Fibroblast of lung (primary cell): ENCODE results near the gene MLIP. TPM values are rescaled to one million over a fixed set of nuclear protein-coding genes. Genes with fewer than 3 reads are reported as not detected.

Experiments
- DNase-seq, 2 donors: peaks; one replicate each; pipeline versions ENCODE4 v3.0.0 to v3.0.0-alpha.2; 2010; ENCODE audit warnings: low read depth in 2 of 2
- H2AFZ ChIP-seq: 2 replicates; pipeline ENCODE4 v1.5.1; 2012; ENCODE audit warnings: low read length, control low read depth, inconsistent platforms
- H3K27ac ChIP-seq: 2 replicates; pipeline ENCODE4 v1.5.1; 2011; ENCODE audit warnings: low read length, control low read depth; ENCODE audit not compliant: insufficient read depth
- H3K27me3 ChIP-seq: 2 replicates; pipeline ENCODE4 v1.5.1; 2011; ENCODE audit warnings: mild to moderate bottlenecking, low read length; ENCODE audit not compliant: control insufficient read depth, insufficient read depth
- H3K36me3 ChIP-seq: 2 replicates; pipeline ENCODE4 v1.5.1; 2011; ENCODE audit warnings: low read length; ENCODE audit not compliant: control insufficient read depth, insufficient read depth
- H3K4me1 ChIP-seq: 2 replicates; pipeline ENCODE4 v1.5.1; 2011; ENCODE audit warnings: low read length; ENCODE audit not compliant: control insufficient read depth, insufficient read depth; ENCODE audit errors: extremely low read depth
- H3K4me2 ChIP-seq: 2 replicates; pipeline ENCODE4 v1.5.1; 2011; ENCODE audit warnings: low read length, control low read depth; ENCODE audit not compliant: insufficient read depth; ENCODE audit errors: extremely low read depth
- H3K4me3 ChIP-seq, 4 experiments: fragments of 200-600 bp in 1 of 4; sonication (generic) in 1 of 4; replicated peaks in 1 of 4; 2 replicates each; pipeline ENCODE4 v1.5.1; 2011 to 2016; ENCODE audit warnings: low read length in 4 of 4, low read depth in 3 of 4, mild to moderate bottlenecking in 3 of 4, control low read depth in 2 of 4, inconsistent platforms in 1 of 4, mixed read lengths in 1 of 4; ENCODE audit not compliant: insufficient read depth in 1 of 4; ENCODE audit errors: control extremely low read depth in 1 of 4
- H3K79me2 ChIP-seq: 2 replicates; pipeline ENCODE4 v1.5.1; 2012; ENCODE audit warnings: mild to moderate bottlenecking, low read length, inconsistent platforms; ENCODE audit not compliant: control insufficient read depth, insufficient read depth
- H3K9ac ChIP-seq: 2 replicates; pipeline ENCODE4 v1.5.1; 2011; ENCODE audit warnings: mild to moderate bottlenecking, low read length, control low read depth; ENCODE audit not compliant: insufficient read depth
- H3K9me3 ChIP-seq: 2 replicates; pipeline ENCODE4 v1.5.1; 2012; ENCODE audit warnings: low read depth, low read length; ENCODE audit not compliant: control insufficient read depth, insufficient read depth
- H4K20me1 ChIP-seq: 2 replicates; pipeline ENCODE4 v1.5.1; 2011; ENCODE audit warnings: low read length; ENCODE audit not compliant: control insufficient read depth, insufficient read depth; ENCODE audit errors: extremely low read depth
- CTCF ChIP-seq, 2 donors: IDR thresholded peaks in 1 of 2; conservative IDR thresholded peaks in 1 of 2; 1 replicate in 1 of 2; 2 replicates in 1 of 2; pipeline ENCODE4 v1.5.1; 2011 to 2012; ENCODE audit warnings: low read length in 2 of 2, control low read depth in 1 of 2, inconsistent platforms in 1 of 2, low read depth in 1 of 2, mild to moderate bottlenecking in 1 of 2
- EZH2 ChIP-seq: IDR thresholded peaks from 2 replicates; pipeline ENCODE4 v1.5.1; 2012; ENCODE audit warnings: low read length, control low read depth, mild to moderate bottlenecking; ENCODE audit errors: missing control alignments
- polyA plus RNA-seq, 2 donors: library from polyadenylated mRNA; depleted of rRNA in 1 of 2; stranded (reverse) in 1 of 2; unstranded in 1 of 2; fragments of >200 nt; gene quantifications; 2 replicates each; pipeline ENCODE4 v1.2.1, GENCODE V29; 2011 to 2012; ENCODE audit warnings: missing spikeins in 1 of 2
- total RNA-seq: library from RNA; depleted of rRNA; stranded (reverse); fragments of >200 nt; gene quantifications from 2 replicates; pipeline ENCODE4 v1.2.1, GENCODE V29; 2014

Gene MLIP
- total and polyA plus RNA-seq, 2 donors (not counting 1 experiment from before 2014, with no cell fraction given): 0.07 TPM; not detected in 1

- DNase-seq: peak; percentile 58 to 76
- no peaks in the 10 kb centered on the region for H3K27me3 ChIP-seq
- no peak overlapping the region for H3K4me3 ChIP-seq
- no peak for TF ChIP-seq CTCF (conservative IDR thresholded peaks at IDR 0.05 in 1 of 2, IDR thresholded peaks at IDR 0.05 in 1 of 2; ENCODE audit: low read depth in 1 of 2, low read length in 2 of 2)
- TF ChIP-seq EZH2: no peak
- no peaks in the 10 kb centered on the region for H4K20me1 ChIP-seq
- no peak overlapping the region for H3K9ac ChIP-seq
- H2AFZ ChIP-seq: no peak overlapping the region
- no peak overlapping the region for H3K4me2 ChIP-seq
- H3K36me3 ChIP-seq: no peaks in the 10 kb centered on the region
- H3K4me1 ChIP-seq: no peaks in the 10 kb centered on the region
- no peak overlapping the region for H3K27ac ChIP-seq
- H3K9me3 ChIP-seq: no peaks in the 10 kb centered on the region
- no peaks in the 10 kb centered on the region for H3K79me2 ChIP-seq
Observed at GRCh38 chr6:54194067-54194466, 82.8 kb downstream of the MLIP start.

- Histone ChIP-seq H3K27ac (no peak overlapping the region), H3K9me3 (no peaks in the 10 kb centered on the region), H3K36me3 (no peaks in the 10 kb centered on the region), H4K20me1 (no peaks in the 10 kb centered on the region), H3K79me2 (no peaks in the 10 kb centered on the region), H3K4me1 (no peaks in the 10 kb centered on the region), H3K27me3 (no peaks in the 10 kb centered on the region), H3K4me3 (no peak overlapping the region), H2AFZ (no peak overlapping the region), H3K9ac (no peak overlapping the region), H3K4me2 (no peak overlapping the region)
- TF ChIP-seq CTCF (conservative IDR thresholded peaks at IDR 0.05 in 1 of 2, IDR thresholded peaks at IDR 0.05 in 1 of 2; ENCODE audit: low read depth in 1 of 2, low read length in 2 of 2): no peak
- no peak for TF ChIP-seq EZH2
- no peak for DNase-seq
Observed at GRCh38 chr6:54195637-54196036, 84.4 kb downstream of the MLIP start.

GRCh38 chr6:54196905-54197304 is 85.7 kb downstream of the MLIP start:
- no peaks in the 10 kb centered on the region for H3K79me2 ChIP-seq
- H3K4me2 ChIP-seq: no peak overlapping the region
- DNase-seq: no peak
- H3K9ac ChIP-seq: no peak overlapping the region
- H2AFZ ChIP-seq: no peak overlapping the region
- TF ChIP-seq EZH2 (no peak), CTCF (conservative IDR thresholded peaks at IDR 0.05 in 1 of 2, IDR thresholded peaks at IDR 0.05 in 1 of 2; ENCODE audit: low read depth in 1 of 2, low read length in 2 of 2) (no peak)
- H3K27ac ChIP-seq: no peak overlapping the region
- no peaks in the 10 kb centered on the region for H3K27me3 ChIP-seq
- H3K36me3 ChIP-seq: no peaks in the 10 kb centered on the region
- no peaks in the 10 kb centered on the region for H3K9me3 ChIP-seq
- H3K4me1 ChIP-seq: no peaks in the 10 kb centered on the region
- no peak overlapping the region for H3K4me3 ChIP-seq
- H4K20me1 ChIP-seq: no peaks in the 10 kb centered on the region
